Measurements from ENCODE around the gene CXorf58. TPM values are rescaled to one million over a fixed set of nuclear protein-coding genes. Genes with fewer than 3 reads are reported as not detected.

CXorf58 gene
- total and polyA plus RNA-seq, 2 of the 13 experiments (the other 11 are each of a cell fraction or from before 2014, with no cell fraction given), result not detected

GRCh38 chrX:23959781-23960180, 52.0 kb downstream of the CXorf58 start (continued):
- TF ChIP-seq CSRNP2 (CRISPR knock-in tag; conservative IDR thresholded peaks at IDR 0.05; ENCODE audit: low read depth) (no peak), ZSCAN20 (CRISPR knock-in tag; IDR thresholded peaks at IDR 0.05; ENCODE audit: borderline replicate concordance) (no peak)

DNA sequence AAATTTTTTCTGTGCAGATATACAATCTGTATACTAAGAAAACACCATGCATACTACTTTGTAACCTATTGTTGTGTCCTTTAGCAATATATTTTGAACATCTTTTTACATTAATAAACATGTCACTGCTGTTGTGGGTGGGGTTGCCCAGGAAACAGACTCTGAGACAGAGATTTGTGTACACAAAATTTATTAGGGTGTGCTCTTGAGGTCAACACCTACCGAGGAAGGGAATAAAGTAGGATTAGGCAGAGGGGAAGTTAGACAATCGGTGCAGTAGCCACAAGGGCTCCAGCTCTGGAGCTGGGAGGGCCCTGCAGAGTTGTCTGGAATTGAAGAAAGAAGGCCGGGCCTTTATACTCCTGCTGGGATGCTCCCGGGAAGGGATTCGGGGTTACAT, 56.4 kb downstream of the CXorf58 start:
- WGBS (ENCODE audit: low lambda C conversion rate), result 6% methylated on average over 2 of the region's 5 CpGs
- BruUV-seq (replicated peaks), result no TSS peak
- CTCF ChIA-PET (ENCODE audit: low intra/inter-chr PET ratio, low total read pairs), result no interaction called here

More for the DNA sequence above, 56.4 kb downstream of the CXorf58 start:
- H3K4me1 ChIP-seq (ENCODE audit: insufficient read depth, low read length), result no peaks in the 10 kb centered on the region
- no peak for DNase-seq (ENCODE audit: low spot score)
- no peak overlapping the region for H3K9ac ChIP-seq (ENCODE audit: insufficient read depth, low read depth, low read length)
- H3K36me3 ChIP-seq (replicated peaks in 1 of 2; ENCODE audit: control insufficient read depth in 1 of 2, insufficient read depth in 2 of 2, low read length in 2 of 2), result no peaks in the 10 kb centered on the region
- intact Hi-C loops (cut with micrococcal nuclease; ENCODE audit: unreplicated experiment) (no loop called here), in situ Hi-C loops (cut with HindIII; ENCODE audit: extremely low pct_ligation_motif_present, low pct_unique_long_range_greater_than_20kb) (no loop called here)
- no peaks in the 10 kb centered on the region for H3K79me2 ChIP-seq (ENCODE audit: insufficient read depth, low read length)
- TF ChIP-seq, protein P1, sequence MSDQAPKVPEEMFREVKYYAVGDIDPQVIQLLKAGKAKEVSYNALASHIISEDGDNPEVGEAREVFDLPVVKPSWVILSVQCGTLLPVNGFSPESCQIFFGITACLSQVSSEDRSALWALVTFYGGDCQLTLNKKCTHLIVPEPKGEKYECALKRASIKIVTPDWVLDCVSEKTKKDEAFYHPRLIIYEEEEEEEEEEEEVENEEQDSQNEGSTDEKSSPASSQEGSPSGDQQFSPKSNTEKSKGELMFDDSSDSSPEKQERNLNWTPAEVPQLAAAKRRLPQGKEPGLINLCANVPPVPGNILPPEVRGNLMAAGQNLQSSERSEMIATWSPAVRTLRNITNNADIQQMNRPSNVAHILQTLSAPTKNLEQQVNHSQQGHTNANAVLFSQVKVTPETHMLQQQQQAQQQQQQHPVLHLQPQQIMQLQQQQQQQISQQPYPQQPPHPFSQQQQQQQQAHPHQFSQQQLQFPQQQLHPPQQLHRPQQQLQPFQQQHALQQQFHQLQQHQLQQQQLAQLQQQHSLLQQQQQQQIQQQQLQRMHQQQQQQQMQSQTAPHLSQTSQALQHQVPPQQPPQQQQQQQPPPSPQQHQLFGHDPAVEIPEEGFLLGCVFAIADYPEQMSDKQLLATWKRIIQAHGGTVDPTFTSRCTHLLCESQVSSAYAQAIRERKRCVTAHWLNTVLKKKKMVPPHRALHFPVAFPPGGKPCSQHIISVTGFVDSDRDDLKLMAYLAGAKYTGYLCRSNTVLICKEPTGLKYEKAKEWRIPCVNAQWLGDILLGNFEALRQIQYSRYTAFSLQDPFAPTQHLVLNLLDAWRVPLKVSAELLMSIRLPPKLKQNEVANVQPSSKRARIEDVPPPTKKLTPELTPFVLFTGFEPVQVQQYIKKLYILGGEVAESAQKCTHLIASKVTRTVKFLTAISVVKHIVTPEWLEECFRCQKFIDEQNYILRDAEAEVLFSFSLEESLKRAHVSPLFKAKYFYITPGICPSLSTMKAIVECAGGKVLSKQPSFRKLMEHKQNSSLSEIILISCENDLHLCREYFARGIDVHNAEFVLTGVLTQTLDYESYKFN (CRISPR knock-in tag; conservative IDR thresholded peaks at IDR 0.05), result no peak
- TF ChIP-seq ZNF770 (CRISPR knock-in tag; IDR thresholded peaks at IDR 0.05), result no peak
- no peak for TF ChIP-seq SP1 (IDR thresholded peaks at IDR 0.05)
- no peak for TF ChIP-seq SP1 (CRISPR knock-in tag; IDR thresholded peaks at IDR 0.05)
- no peak for TF ChIP-seq ZNF207 (IDR thresholded peaks at IDR 0.05; ENCODE audit: borderline replicate concordance)
- TF ChIP-seq ZNF136 (CRISPR knock-in tag; IDR thresholded peaks at IDR 0.05; ENCODE audit: low read depth), result no peak
- no peak for TF ChIP-seq SMARCC2 (IDR thresholded peaks at IDR 0.05)
- no peak for TF ChIP-seq BCLAF1 (IDR thresholded peaks at IDR 0.05)
- FAIRE-seq, result no peak
- no peak for ATAC-seq
- H3K9me3 ChIP-seq (ENCODE audit: low read length), result no peaks in the 10 kb centered on the region
- H3K27ac ChIP-seq (ENCODE audit: extremely low read length, insufficient read depth, low read length), result no peak overlapping the region
- H3K4me2 ChIP-seq (ENCODE audit: low read depth, low read length), result no peak overlapping the region
- POLR2A ChIA-PET, result no interaction called here
- no peak overlapping the region for H2AFZ ChIP-seq (ENCODE audit: low read length)
- no peaks in the 10 kb centered on the region for H4K20me1 ChIP-seq (ENCODE audit: insufficient read depth, low read length)
- H3K4me3 ChIP-seq (replicated peaks in 1 of 3; ENCODE audit: insufficient read depth in 1 of 3, low read depth in 2 of 3, low read length in 3 of 3), result no peak overlapping the region
- H3K27me3 ChIP-seq (ENCODE audit: control insufficient read depth in 1 of 2, insufficient read depth in 2 of 2, low read length in 2 of 2), result no peaks in the 10 kb centered on the region
